Stimulated activated CD4-positive, alpha-beta T cell treated with anti-CD3 and anti-CD28 coated beads, Interleukin-1b, Interleukin-23, amount 100 ng/mL, for 48 hours (primary cell): ENCODE measurements around the gene SCRT2.
"Not testable (repeated sequence)": the region's sequence is repeated elsewhere in the genome, so short reads cannot be mapped to it uniquely, and the experiment has no call there.

Experiments
- DNase-seq: peaks from one replicate; pipeline ENCODE4 v3.0.0-alpha.2; 2020

The SCRT2 gene

GRCh38 chr20:675453-676314, at the start of gene SCRT2:
Gene SCRT2 (minus strand): TSS chr20:675802. CDS start chr20:675601, 201 bp downstream.
- DNase-seq = peak; percentile 48

- DNase-seq = not testable (repeated sequence)
These were observed 49.2 kb upstream of the SCRT2 start for GRCh38 chr20:724797-725196.

DNA sequence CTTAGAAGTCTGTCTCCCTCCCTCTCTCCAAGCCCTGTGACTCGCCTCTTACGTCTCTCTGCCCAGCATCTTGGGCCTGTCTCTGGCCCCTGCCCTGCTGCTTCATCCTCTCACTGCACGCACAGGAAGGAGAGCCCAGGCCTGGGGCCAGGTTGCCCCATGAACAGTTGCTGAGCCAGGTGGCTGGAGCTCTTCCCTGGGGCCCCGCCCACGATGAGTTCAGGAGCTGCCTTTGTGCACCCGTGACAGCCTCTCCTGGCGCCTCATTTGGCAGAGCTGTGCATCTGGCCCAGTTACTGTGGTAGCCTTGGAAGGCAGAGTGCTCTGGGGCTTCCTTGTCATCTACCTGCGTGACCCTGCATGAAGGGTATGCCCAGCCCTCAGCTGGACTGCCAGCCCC, 48.2 kb upstream of the SCRT2 start:
- no peak for DNase-seq

DNA sequence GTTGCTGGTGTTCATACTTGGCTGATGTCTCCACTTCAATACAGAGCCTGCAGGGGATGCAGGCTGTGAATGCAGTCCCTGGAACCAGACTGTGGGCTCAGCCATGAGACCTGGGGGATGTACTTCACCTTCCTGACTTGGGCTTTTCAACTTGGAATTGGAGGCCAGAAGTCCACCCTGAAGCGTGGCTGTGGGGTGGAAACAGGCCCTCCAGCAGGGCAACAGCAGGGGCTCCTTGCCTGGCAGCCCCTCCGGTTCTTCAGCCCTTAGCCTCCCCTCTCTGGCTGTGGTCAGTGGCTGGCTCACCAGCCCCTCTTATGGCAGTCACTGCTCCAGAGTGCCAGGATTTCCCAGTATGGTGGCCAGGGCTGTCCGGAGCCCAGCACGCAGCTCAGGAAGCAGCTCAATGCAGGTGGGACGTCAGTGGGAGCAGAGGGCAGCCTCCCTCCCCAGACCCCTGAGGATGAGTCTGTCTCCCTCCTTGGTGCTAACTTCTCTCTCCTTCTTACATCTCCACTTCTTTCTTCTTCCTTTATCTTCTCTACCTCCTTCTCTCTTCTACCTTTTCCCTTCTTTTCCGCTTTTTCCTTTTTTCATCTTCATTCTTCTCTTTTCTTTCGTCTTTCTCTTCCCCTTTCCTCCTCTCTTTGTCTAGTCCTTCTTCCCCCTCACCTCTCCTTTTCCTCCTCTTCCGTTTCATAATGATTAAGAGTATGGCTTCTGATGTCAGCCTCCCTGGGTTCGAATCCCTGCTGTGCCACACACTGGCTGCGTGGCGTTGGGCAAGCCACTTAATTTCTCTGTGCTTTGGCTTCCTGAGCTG, 47.4 kb upstream of the SCRT2 start:
- DNase-seq = no peak

DNA sequence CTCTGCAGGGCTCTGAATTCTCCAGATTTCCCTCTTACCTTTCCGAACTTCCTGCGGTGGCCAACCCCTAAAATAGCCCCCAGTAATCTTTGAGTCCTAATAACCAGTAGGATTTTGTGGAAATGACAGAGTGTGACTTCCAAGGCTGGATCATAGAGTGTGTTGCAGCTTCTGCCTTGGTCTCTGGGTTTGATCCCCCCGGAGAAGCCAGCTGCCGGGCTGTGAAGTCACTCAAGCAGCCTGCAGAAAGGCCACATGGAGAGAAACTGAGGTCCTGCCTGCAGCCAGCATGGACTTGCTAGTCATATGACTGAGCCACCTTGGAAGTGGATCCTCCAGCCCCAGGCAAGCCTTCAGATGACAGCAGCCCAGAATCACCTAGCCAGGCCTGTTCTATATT, 46.3 kb upstream of the SCRT2 start:
- no peak for DNase-seq

GRCh38 chr20:719816-720215, 44.2 kb upstream of the SCRT2 start:
- no peak for DNase-seq

GRCh38 chr20:719068-719467, 43.5 kb upstream of the SCRT2 start:
- no peak for DNase-seq

- no peak for DNase-seq
These were observed 42.2 kb upstream of the SCRT2 start for GRCh38 chr20:717832-718231.

GRCh38 chr20:717271-717670, 41.7 kb upstream of the SCRT2 start:
- DNase-seq = no peak

GRCh38 chr20:714453-714852, 38.9 kb upstream of the SCRT2 start:
- no peak for DNase-seq

DNA sequence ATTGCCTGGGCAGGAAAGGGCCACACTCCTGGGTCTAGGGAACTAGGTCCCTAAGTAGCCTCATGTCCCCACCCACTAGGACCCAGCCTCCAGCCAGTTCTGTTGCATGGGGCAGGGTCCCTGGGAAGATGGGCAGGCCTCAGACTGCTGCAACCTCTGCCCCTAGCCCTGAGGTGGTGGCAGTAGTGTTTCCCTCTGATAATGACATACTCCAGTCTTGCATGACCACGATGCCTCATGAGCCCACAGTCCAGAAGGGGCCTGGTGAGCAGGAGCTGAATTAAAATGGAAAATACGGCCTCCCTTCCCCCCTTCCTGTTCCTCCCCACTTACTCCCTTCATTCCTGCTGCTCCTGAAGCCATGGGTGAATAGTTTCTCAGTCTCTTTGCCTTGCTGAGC, 36.0 kb upstream of the SCRT2 start:
- no peak for DNase-seq

DNA sequence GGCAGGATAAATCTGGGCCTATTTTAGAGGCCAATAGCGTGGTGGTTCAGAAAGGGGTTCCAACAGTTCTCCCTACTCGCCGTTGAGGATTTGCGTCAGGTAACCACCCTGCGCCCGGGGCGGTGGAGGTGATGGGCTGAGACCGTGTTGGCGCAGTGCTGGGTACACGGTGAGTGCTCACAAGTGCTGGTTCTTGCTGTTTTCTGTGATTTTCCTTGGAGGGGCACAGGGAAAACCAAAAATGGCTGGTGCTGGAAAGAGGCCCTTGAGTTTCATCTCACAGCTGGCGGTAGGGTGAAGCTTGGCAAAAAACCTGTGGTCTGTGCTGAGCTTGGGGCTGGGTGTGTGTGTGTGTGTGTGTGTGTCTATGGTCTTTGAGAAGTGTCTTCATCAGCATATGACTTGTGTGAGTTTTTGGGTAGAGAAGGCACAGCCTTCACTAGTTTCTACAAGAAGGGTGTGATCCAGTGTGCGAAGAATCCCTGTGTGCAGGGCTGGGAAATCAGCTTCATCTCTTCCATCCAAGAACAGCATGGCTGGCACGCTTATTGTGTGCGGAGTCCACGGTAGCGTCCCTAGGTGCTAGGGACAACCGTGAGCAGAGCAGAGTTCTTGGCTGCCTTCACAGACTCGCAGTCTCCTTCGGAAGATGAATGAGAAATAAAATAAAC, 35.3 kb upstream of the SCRT2 start:
- DNase-seq = no peak

DNA sequence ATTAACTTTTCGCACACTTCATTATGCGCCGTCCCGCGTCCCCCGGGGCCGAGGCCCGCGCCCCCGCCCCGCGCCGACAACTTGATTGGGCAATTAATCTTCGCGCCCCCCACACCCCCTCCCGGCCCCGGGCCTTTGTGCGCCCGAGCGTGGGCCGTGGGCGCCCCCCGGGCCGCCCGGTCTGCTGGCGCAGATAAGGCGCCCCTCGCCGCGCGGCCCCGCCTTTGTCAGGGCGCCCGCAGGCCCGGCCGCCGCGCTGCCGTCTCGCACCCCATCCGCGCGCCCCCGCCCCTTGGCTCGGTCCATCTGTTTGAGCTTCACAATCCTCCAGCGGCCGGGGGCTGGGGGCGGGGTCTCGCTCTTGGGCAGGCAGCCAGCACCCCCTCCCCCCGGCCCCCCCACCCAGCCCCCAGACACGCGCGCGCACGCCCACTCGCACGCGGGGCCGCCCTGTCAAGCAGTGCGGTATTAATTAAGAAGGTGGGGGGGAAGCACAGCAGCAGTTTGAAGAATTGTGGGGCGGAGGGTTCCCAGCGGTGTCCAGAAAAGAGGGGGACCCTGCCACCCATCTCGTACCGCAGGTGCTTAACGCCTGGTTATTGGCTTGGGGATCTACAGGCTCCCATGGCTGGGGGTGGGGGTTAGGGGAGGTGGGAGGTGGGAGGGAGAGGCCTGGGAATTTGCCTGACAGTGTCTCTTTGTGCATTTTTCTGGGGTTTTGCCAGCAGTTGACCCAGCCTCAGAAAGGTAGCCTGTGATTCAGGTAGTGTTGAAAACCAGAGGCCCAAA, 34.6 kb upstream of the SCRT2 start:
- DNase-seq = no peak

DNA sequence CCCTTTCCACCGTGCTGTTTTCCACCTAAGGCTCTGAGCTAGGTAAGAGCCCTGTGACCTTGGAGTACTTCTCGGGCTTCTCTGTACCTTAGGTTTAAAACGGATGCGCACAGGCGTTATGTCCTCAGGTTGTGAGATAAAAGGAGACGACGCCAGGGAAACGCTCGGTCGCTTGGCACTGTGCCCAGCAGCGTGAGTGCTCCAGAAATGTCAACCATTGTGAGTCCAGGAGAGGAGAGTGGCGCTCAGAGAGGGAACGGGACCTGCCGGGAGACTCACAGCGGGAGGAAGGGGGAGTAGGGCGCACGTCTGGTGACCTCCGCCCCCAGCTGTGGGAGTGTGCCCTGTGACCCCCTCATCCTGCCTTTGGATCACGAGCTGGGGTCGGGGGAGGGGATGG, 33.8 kb upstream of the SCRT2 start:
- DNase-seq = no peak

DNA sequence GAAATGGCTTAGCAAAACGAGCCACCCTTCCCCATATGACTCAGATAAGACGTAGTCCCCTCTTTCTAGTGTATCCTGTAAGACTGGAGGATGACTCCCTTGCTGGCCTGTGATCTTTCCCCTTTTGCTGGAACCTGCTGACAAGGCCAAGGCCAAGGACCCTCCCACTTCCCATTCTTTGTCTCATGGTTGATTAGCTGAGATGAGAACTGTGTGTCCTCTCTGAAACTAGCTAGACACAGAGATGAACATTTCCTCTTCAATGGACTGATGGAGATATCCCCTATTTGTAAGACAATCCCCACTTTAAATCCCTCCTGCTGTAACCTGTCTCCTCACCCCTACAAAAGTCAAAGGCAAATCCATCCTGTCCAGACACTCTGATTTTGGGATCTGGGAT, 33.4 kb upstream of the SCRT2 start:
- no peak for DNase-seq

GRCh38 chr20:707451-708110, 32.0 kb upstream of the SCRT2 start:
- DNase-seq = no peak

- DNase-seq = no peak
These were observed 30.8 kb upstream of the SCRT2 start for GRCh38 chr20:706366-706885.

DNA sequence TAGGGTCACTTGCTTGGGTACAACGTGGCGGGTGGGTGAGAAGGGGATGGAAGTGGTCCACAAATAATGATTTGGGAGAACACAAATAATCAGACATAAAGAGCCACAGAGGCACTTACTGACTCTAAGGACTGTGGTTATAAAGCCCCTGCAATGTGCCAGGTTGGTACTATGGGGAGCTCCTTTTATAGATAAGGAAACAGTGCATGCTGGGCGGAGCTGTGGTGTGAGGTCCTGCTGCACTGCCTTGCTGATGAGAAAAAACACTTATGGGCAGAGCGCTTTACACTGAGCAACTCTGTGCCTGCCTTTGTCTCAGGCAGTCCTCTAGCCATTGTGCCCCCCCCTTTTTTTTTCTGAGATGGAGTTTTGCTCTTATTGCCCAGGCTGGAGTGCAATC, 29.1 kb upstream of the SCRT2 start:
- no peak for DNase-seq

GRCh38 chr20:703426-703825, 27.8 kb upstream of the SCRT2 start:
- no peak for DNase-seq

- no peak for DNase-seq
These were observed 27.4 kb upstream of the SCRT2 start for GRCh38 chr20:703006-703405.

- no peak for DNase-seq
These were observed 26.0 kb upstream of the SCRT2 start for GRCh38 chr20:701401-702129.
